Measurements from ENCODE around the gene NBEA. TPM values are rescaled to one million over a fixed set of nuclear protein-coding genes. Genes with fewer than 3 reads are reported as not detected.

NBEA gene
- total RNA-seq, 4 donors from 2014 or later = 4.4 to 6.2 (median 5.5) TPM

- TF ChIP-seq CTCF (IDR thresholded peaks at IDR 0.05; ENCODE audit: low read depth) = no peak
Measured at GRCh38 chr13:35706281-35706680, 764.2 kb downstream of the NBEA start.

DNA sequence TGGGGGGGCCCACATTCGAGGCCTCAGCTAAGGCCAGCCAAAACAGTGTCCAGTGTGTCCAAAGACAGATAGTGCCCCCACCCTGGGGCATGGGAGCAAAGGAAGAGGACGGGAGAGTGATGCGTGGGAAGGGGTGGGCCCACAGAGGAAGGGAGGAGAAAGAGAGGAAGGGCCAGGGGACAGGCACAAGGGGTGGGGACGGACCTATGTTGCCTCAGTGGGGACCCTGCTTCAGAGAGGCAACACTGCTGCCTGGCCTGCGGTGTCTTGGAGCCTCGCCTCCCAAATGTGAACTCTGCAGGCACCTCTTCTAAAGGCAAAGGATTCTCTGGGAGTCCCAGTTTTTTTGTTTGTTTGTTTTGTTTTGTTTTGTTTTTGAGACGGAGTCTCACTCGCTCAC lies 764.7 kb downstream of the NBEA start:
- no peak for TF ChIP-seq CTCF (IDR thresholded peaks at IDR 0.05; ENCODE audit: low read depth)

- TF ChIP-seq CTCF (IDR thresholded peaks at IDR 0.05; ENCODE audit: low read depth) = no peak
Measured at GRCh38 chr13:35711909-35712308, 769.8 kb downstream of the NBEA start.

GRCh38 chr13:35712907-35713761 lies 771.1 kb downstream of the NBEA start:
- TF ChIP-seq CTCF (IDR thresholded peaks at IDR 0.05; ENCODE audit: low read depth) = no peak

- no peak for TF ChIP-seq CTCF (IDR thresholded peaks at IDR 0.05; ENCODE audit: low read depth)
Measured at GRCh38 chr13:35714121-35714520, 772.1 kb downstream of the NBEA start.

DNA sequence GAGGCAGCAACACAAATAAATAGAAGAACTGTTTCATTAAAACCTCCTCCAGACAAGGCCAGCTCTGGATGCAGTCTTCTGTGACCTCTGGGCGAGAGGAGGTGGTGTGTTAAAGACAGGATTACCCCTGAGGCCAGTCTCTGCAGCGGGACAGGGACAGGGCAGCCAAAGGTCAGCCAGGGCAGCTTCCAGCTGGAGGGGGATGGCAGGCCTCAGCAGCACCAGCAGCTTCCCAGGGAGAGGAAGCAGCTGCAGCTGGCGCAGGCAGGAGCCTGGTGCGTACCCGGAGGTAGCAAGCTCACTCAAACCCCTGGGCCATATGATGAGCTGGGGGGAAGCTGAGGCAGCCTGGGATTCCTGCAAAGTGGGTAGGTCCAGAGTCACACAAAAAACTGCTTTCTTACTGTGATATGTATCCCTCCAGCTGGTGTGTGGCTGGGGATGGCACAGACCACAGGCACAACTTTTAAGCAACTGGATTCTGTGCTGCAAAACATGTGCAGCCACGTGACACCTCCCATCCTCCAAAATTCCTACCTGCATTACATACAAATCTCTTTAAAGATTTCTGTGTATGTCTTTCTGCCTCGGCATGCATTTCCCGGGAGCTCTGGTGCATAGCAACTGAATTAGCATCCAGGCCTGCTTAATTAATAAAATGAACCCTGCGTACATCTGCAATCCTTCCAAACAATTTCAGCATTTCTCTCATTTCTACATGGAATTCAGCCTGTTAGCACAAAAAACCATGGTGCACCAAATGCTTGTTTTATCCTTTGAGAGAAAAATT lies 772.7 kb downstream of the NBEA start:
- TF ChIP-seq CTCF (IDR thresholded peaks at IDR 0.05; ENCODE audit: low read depth) = no peak

GRCh38 chr13:35716186-35716585 lies 774.1 kb downstream of the NBEA start:
- no peak for TF ChIP-seq CTCF (IDR thresholded peaks at IDR 0.05; ENCODE audit: low read depth)
